ENCODE data around the gene INAFM1. TPM values are rescaled to one million over a fixed set of nuclear protein-coding genes. Genes with fewer than 3 reads are reported as not detected.
A peak's percentile ranks its signal among the peaks of the same experiment; 100 is the strongest.

INAFM1 gene
- total and polyA plus RNA-seq, 9 of the 15 experiments (the other 6 are each of a cell fraction or from before 2014, with no cell fraction given) = 0.71 to 30.9 (median 3.1) TPM

GRCh38 chr19:47227352-47228167 lies 47.1 kb upstream of the INAFM1 start (continued):
- TF ChIP-seq, protein P1, sequence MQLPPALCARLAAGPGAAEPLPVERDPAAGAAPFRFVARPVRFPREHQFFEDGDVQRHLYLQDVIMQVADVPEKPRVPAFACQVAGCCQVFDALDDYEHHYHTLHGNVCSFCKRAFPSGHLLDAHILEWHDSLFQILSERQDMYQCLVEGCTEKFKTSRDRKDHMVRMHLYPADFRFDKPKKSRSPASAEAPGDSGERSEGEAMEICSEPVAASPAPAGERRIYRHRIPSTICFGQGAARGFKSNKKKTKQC (CRISPR knock-in tag; IDR thresholded peaks at IDR 0.05) = no peak; the same call in 1 of the 2 replicates
- TF ChIP-seq SRSF3 (IDR thresholded peaks at IDR 0.05; ENCODE audit: insufficient read depth, low read length) (no peak), SAFB2 (IDR thresholded peaks at IDR 0.05; ENCODE audit: borderline replicate concordance, low read depth, low read length, severe bottlenecking) (no peak), NFE2L1 (tag; IDR thresholded peaks at IDR 0.05; ENCODE audit: borderline replicate concordance, low read depth) (no peak), ZNF586 (CRISPR knock-in tag; conservative IDR thresholded peaks at IDR 0.05) (no peak), BCOR (IDR thresholded peaks at IDR 0.05) (peak; percentile 99), ASH1L (IDR thresholded peaks at IDR 0.05; ENCODE audit: borderline replicate concordance, low read depth, partially characterized antibody) (peak; percentile 35), TEAD1 (CRISPR knock-in tag; IDR thresholded peaks at IDR 0.05) (peak; percentile 14 to 58; a peak in 2 of 4 replicates), ARID1B (IDR thresholded peaks at IDR 0.05) (peak; percentile 71), KLF13 (tag; IDR thresholded peaks at IDR 0.05; ENCODE audit: borderline replicate concordance, low read depth) (0 out of 2 replicates have a peak, but pooled peaks have one; percentile 19), CBX1 (IDR thresholded peaks at IDR 0.05; ENCODE audit: low read depth) (peak; percentile 86), GTF2B (IDR thresholded peaks at IDR 0.05; ENCODE audit: extremely low read depth, insufficient read length) (no peak), ETS1 (conservative IDR thresholded peaks at IDR 0.05; ENCODE audit: control insufficient read depth, low read depth, low read length) (no peak; the same call in 1 of the 2 replicates), FUS (optimal IDR thresholded peaks at IDR 0.05; ENCODE audit: low read depth, low read length) (no peak), NFRKB (IDR thresholded peaks at IDR 0.05; ENCODE audit: low read depth) (peak; percentile 89), FOXA1 (IDR thresholded peaks at IDR 0.05; ENCODE audit: borderline replicate concordance) (no peak), SMAD1 (IDR thresholded peaks at IDR 0.05; ENCODE audit: low read depth, low read length, partially characterized antibody) (peak; percentile 64), PRMT5 (CRISPR knock-in tag; IDR thresholded peaks at IDR 0.05) (no peak), SREBF1 (IDR thresholded peaks at IDR 0.05; ENCODE audit: borderline replicate concordance, low read depth, low read length) (peak; percentile 9; the same call in 1 of the 2 replicates), CEBPG (CRISPR knock-in tag; IDR thresholded peaks at IDR 0.05) (peak; percentile 84), CEBPG (tag; conservative IDR thresholded peaks at IDR 0.05 in 1 of 2, IDR thresholded peaks at IDR 0.05 in 1 of 2) (peak; percentile 90 to 92), NELFE (IDR thresholded peaks at IDR 0.05; ENCODE audit: insufficient read depth, insufficient read length) (no peak), SUPT5H (IDR thresholded peaks at IDR 0.05) (no peak; the same call in none of the 2 replicates), NFATC3 (IDR thresholded peaks at IDR 0.05) (no peak; the same call in 1 of the 2 replicates)
- TF ChIP-seq, protein P2, sequence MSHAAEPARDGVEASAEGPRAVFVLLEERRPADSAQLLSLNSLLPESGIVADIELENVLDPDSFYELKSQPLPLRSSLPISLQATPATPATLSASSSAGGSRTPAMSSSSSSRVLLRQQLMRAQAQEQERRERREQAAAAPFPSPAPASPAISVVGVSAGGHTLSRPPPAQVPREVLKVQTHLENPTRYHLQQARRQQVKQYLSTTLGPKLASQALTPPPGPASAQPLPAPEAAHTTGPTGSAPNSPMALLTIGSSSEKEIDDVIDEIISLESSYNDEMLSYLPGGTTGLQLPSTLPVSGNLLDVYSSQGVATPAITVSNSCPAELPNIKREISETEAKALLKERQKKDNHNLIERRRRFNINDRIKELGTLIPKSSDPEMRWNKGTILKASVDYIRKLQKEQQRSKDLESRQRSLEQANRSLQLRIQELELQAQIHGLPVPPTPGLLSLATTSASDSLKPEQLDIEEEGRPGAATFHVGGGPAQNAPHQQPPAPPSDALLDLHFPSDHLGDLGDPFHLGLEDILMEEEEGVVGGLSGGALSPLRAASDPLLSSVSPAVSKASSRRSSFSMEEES (CRISPR knock-in tag; IDR thresholded peaks at IDR 0.05) = no peak

Data from K562 (cell line).